GM23338 (cell line): ENCODE data around the gene DDX41. TPM values are rescaled to one million over a fixed set of nuclear protein-coding genes. Genes with fewer than 3 reads are reported as not detected.

Experiments
- ATAC-seq: fragments of 200-7000 bp; cut with Tn5 transposase; 3 replicates; pipeline ENCODE4 v1.9.1; 2020
- DNase-seq: peaks from one replicate; pipeline ENCODE4 v3.0.0-alpha.2; 2015; ENCODE audit warnings: low spot score
- H2AFZ ChIP-seq: fragments of 200-600 bp; sonication (generic); 2 replicates; pipeline ENCODE4 v1.8.0; 2016; ENCODE audit warnings: antibody characterized with exemption, mild to moderate bottlenecking, moderate library complexity
- H3F3A ChIP-seq: fragments of 200-600 bp; sonication (generic); replicated peaks from 2 replicates; pipeline ENCODE4 v1.8.0; 2017; ENCODE audit warnings: antibody characterized with exemption, mixed run types, low read depth
- H3K27ac ChIP-seq: fragments of 200-600 bp; sonication (generic); 2 replicates; pipeline ENCODE4 v1.6.1; 2016; ENCODE audit warnings: low read depth
- H3K27me3 ChIP-seq: fragments of 200-600 bp; sonication (generic); 2 replicates; pipeline ENCODE4 v1.8.0; 2016; ENCODE audit warnings: mild to moderate bottlenecking, mixed run types, moderate library complexity; ENCODE audit not compliant: insufficient read depth
- H3K36me3 ChIP-seq: fragments of 200-600 bp; sonication (generic); 2 replicates; pipeline ENCODE4 v1.8.0; 2016; ENCODE audit warnings: mild to moderate bottlenecking; ENCODE audit not compliant: insufficient read depth
- H3K4me1 ChIP-seq: fragments of 200-600 bp; sonication (generic); 2 replicates; pipeline ENCODE4 v1.8.0; 2016; ENCODE audit warnings: mild to moderate bottlenecking, moderate library complexity; ENCODE audit not compliant: insufficient read depth
- H3K4me2 ChIP-seq: fragments of 200-600 bp; sonication (generic); 2 replicates; pipeline ENCODE4 v1.7.1; 2017; ENCODE audit warnings: mixed run types
- H3K4me3 ChIP-seq: fragments of 200-600 bp; sonication (generic); 2 replicates; pipeline ENCODE4 v1.6.1; 2016; ENCODE audit warnings: mixed run types
- H3K79me2 ChIP-seq: fragments of 200-600 bp; sonication (generic); replicated peaks from 2 replicates; pipeline ENCODE4 v1.8.0; 2017; ENCODE audit warnings: mild to moderate bottlenecking; ENCODE audit not compliant: insufficient read depth
- H3K9me2 ChIP-seq: fragments of 200-600 bp; sonication (generic); 2 replicates; pipeline ENCODE4 v1.8.0; 2017; ENCODE audit not compliant: insufficient read depth
- H4K20me1 ChIP-seq: fragments of 200-600 bp; sonication (generic); replicated peaks from 2 replicates; pipeline ENCODE4 v1.8.0; 2017; ENCODE audit warnings: mild to moderate bottlenecking; ENCODE audit not compliant: insufficient read depth
- H3K27ac Mint-ChIP-seq: 2 replicates; pipeline ENCODE4 v1.8.0; 2020; ENCODE audit warnings: inconsistent platforms, mild to moderate bottlenecking, moderate library complexity, mixed read lengths
- H3K27me3 Mint-ChIP-seq: 3 replicates; pipeline ENCODE4 v1.8.0; 2022; ENCODE audit warnings: low read depth, mild to moderate bottlenecking, moderate library complexity, mixed read lengths, inconsistent platforms; ENCODE audit not compliant: insufficient read depth, poor library complexity
- H3K36me3 Mint-ChIP-seq: 3 replicates; pipeline ENCODE4 v1.8.0; 2021; ENCODE audit warnings: low read depth, mild to moderate bottlenecking, inconsistent platforms, moderate library complexity, mixed read lengths
- H3K4me1 Mint-ChIP-seq: 3 replicates; pipeline ENCODE4 v1.8.0; 2020; ENCODE audit warnings: mild to moderate bottlenecking, inconsistent platforms, mixed read lengths
- H3K4me3 Mint-ChIP-seq: 3 replicates; pipeline ENCODE4 v1.8.0; 2021; ENCODE audit warnings: moderate library complexity, mild to moderate bottlenecking, inconsistent platforms, mixed read lengths
- H3K9me3 Mint-ChIP-seq: 3 replicates; pipeline ENCODE4 v1.8.0; 2020; ENCODE audit warnings: moderate library complexity, mild to moderate bottlenecking, inconsistent platforms, mixed read lengths
- CREB1 ChIP-seq: fragments of 250-450 bp; sonication (Bioruptor Pico); IDR thresholded peaks from 2 replicates; pipeline ENCODE4 v1.5.0; 2020; ENCODE audit warnings: low read depth, mild to moderate bottlenecking, moderate library complexity
- EZH2 ChIP-seq: fragments of 200-600 bp; sonication (generic); IDR thresholded peaks from one replicate; pipeline ENCODE4 v1.8.0; 2017; ENCODE audit warnings: antibody characterized with exemption, mild to moderate bottlenecking, low read depth; ENCODE audit not compliant: unreplicated experiment
- EZH2phosphoT487 ChIP-seq: fragments of 200-600 bp; sonication (generic); IDR thresholded peaks from one replicate; pipeline ENCODE4 v1.8.1; 2018; ENCODE audit warnings: antibody characterized with exemption; ENCODE audit not compliant: unreplicated experiment
- NANOG ChIP-seq: IDR thresholded peaks from 2 replicates; pipeline ENCODE4 v1.6.1; 2016; ENCODE audit warnings: antibody characterized with exemption, borderline replicate concordance
- POLR2AphosphoS5 ChIP-seq: IDR thresholded peaks from 2 replicates; pipeline ENCODE4 v1.6.1; 2016; ENCODE audit warnings: antibody characterized with exemption, low read depth
- STAT1 ChIP-seq: IDR thresholded peaks from one replicate; pipeline ENCODE4 v1.6.1; 2016; ENCODE audit warnings: antibody characterized with exemption; ENCODE audit not compliant: unreplicated experiment
- polyA plus RNA-seq: library from polyadenylated mRNA; unstranded; fragments of >200 nt; fragmentation: Nextera tagmentation; extraction: Ambion mirVana; gene quantifications from 2 replicates; pipeline ENCODE4 v1.2.1, GENCODE V29; 2016
- total RNA-seq: library from RNA; depleted of rRNA; stranded (reverse); fragments of >200 nt; shearing (Covaris generic); gene quantifications from 2 replicates; pipeline ENCODE4 v1.2.3, GENCODE V29; 2014
- TF ChIP-seq, protein P1 (sequence below): IDR thresholded peaks from one replicate; pipeline ENCODE4 v1.6.1; 2018; ENCODE audit warnings: antibody characterized with exemption; ENCODE audit not compliant: unreplicated experiment
- TF ChIP-seq, protein P2 (sequence below): IDR thresholded peaks from 2 replicates; pipeline ENCODE4 v1.6.1; 2016; ENCODE audit warnings: antibody characterized with exemption

Gene DDX41
- total and polyA plus RNA-seq, 2 experiments from 2014 or later, result 67.1 to 139 TPM

DNA sequence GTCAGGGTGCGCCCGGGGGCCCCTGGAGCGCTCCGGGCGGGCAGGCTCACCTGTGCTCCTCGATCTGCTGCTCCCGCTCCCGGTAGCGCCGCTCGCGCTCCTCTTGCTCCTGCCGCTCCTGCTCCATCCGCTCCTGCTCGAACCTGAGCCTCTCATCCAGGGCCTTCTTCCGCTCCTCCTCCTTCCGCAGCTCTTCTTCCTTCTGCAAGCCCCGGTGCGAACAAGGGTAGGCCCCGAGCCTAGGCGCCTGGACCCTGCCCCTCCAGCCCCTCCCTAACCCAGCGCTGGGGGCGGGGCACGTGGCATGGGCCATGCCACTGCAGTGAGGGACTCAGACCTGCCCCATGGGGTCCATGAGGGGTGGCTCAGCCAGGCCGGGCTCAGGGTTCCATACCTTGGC is 49.9 kb downstream of the DDX41 start:
- Histone ChIP-seq H3K4me2 (no peak overlapping the region), H3F3A (peaks cover 39% of the 10 kb centered on the region), H2AFZ (no peak overlapping the region), H4K20me1 (peaks cover 55% of the 10 kb centered on the region), H3K9me2 (no peaks in the 10 kb centered on the region), H3K4me1 (peaks cover 29% of the 10 kb centered on the region), H3K27ac (no peak overlapping the region), H3K79me2 (peaks cover 56% of the 10 kb centered on the region), H3K36me3 (peaks cover 38% of the 10 kb centered on the region), H3K4me3 (no peak overlapping the region), H3K27me3 (no peaks in the 10 kb centered on the region)
- Mint-ChIP-seq H3K27ac (no peak overlapping the region), H3K4me3 (no peak overlapping the region), H3K9me3 (peaks cover 12% of the 10 kb centered on the region), H3K27me3 (peaks cover 25% of the 10 kb centered on the region), H3K36me3 (peaks cover 92% of the 10 kb centered on the region), H3K4me1 (peaks cover 28% of the 10 kb centered on the region)
- TF ChIP-seq, protein P1, sequence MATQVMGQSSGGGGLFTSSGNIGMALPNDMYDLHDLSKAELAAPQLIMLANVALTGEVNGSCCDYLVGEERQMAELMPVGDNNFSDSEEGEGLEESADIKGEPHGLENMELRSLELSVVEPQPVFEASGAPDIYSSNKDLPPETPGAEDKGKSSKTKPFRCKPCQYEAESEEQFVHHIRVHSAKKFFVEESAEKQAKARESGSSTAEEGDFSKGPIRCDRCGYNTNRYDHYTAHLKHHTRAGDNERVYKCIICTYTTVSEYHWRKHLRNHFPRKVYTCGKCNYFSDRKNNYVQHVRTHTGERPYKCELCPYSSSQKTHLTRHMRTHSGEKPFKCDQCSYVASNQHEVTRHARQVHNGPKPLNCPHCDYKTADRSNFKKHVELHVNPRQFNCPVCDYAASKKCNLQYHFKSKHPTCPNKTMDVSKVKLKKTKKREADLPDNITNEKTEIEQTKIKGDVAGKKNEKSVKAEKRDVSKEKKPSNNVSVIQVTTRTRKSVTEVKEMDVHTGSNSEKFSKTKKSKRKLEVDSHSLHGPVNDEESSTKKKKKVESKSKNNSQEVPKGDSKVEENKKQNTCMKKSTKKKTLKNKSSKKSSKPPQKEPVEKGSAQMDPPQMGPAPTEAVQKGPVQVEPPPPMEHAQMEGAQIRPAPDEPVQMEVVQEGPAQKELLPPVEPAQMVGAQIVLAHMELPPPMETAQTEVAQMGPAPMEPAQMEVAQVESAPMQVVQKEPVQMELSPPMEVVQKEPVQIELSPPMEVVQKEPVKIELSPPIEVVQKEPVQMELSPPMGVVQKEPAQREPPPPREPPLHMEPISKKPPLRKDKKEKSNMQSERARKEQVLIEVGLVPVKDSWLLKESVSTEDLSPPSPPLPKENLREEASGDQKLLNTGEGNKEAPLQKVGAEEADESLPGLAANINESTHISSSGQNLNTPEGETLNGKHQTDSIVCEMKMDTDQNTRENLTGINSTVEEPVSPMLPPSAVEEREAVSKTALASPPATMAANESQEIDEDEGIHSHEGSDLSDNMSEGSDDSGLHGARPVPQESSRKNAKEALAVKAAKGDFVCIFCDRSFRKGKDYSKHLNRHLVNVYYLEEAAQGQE, result no peak
- TF ChIP-seq, protein P2, sequence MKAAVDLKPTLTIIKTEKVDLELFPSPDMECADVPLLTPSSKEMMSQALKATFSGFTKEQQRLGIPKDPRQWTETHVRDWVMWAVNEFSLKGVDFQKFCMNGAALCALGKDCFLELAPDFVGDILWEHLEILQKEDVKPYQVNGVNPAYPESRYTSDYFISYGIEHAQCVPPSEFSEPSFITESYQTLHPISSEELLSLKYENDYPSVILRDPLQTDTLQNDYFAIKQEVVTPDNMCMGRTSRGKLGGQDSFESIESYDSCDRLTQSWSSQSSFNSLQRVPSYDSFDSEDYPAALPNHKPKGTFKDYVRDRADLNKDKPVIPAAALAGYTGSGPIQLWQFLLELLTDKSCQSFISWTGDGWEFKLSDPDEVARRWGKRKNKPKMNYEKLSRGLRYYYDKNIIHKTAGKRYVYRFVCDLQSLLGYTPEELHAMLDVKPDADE, result no peak
- no peak for DNase-seq
- no peak for ATAC-seq

DNA sequence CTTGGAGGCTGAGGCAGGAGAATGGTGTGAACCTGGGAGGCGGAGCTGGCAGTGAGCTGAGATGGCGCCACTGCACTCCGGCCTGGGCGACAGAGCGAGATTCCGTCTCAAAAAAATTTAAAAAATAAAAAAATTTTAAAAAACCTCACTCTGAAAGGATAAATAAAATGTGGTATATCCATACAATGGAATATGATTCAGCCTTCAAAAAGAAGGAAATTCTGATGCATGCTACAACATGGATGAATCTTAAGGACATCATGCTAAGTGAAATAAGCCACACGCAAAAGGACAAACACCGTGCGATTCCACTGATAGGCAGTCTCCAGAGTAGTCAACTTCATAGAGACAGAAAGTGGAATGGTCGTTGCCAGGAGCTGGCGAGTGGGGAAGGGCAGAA is 51.7 kb downstream of the DDX41 start:
- H3K4me1 Mint-ChIP-seq, result peaks cover 15% of the 10 kb centered on the region; the same call in 2 of the 3 replicates
- Histone ChIP-seq H3K4me1 (peaks cover 11% of the 10 kb centered on the region; the same call in 1 of the 2 replicates), H3K4me2 (no peak overlapping the region), H3K36me3 (peaks cover 52% of the 10 kb centered on the region), H3K27me3 (no peaks in the 10 kb centered on the region), H3F3A (peaks cover 40% of the 10 kb centered on the region), H3K4me3 (no peak overlapping the region), H3K27ac (no peak overlapping the region), H4K20me1 (peaks cover 40% of the 10 kb centered on the region), H3K9me2 (no peaks in the 10 kb centered on the region), H3K79me2 (peaks cover 37% of the 10 kb centered on the region), H2AFZ (no peak overlapping the region)
- no peak overlapping the region for H3K4me3 Mint-ChIP-seq
- ATAC-seq (no peak), DNase-seq (no peak)
- H3K9me3 Mint-ChIP-seq, result peaks cover 12% of the 10 kb centered on the region
- H3K27ac Mint-ChIP-seq, result no peak overlapping the region
- peaks cover 88% of the 10 kb centered on the region for H3K36me3 Mint-ChIP-seq
- peaks cover 34% of the 10 kb centered on the region for H3K27me3 Mint-ChIP-seq
- TF ChIP-seq NANOG (no peak), POLR2AphosphoS5 (no peak), EZH2 (no peak), EZH2phosphoT487 (no peak), STAT1 (no peak), CREB1 (CRISPR knock-in tag) (no peak)
- TF ChIP-seq, protein P1, result no peak
